Panc1 (cell line): ENCODE results near the gene NOX3.

Source experiments
- CTCF ChIP-seq: fragments of 450-650 bp; IDR thresholded peaks from 2 replicates; pipeline ENCODE4 v1.5.1; 2017; ENCODE audit warnings: mild to moderate bottlenecking
- SIN3A ChIP-seq: IDR thresholded peaks from 2 replicates; pipeline ENCODE4 v1.6.1; 2012; ENCODE audit warnings: low read depth, mild to moderate bottlenecking, low read length, moderate library complexity, borderline replicate concordance; ENCODE audit not compliant: insufficient read depth

- TF ChIP-seq CTCF, result no peak
- no peak for TF ChIP-seq SIN3A
Observed at GRCh38 chr6:155402656-155403304, 52.9 kb downstream of the NOX3 start.
